ENCODE measurements around the gene TBC1D32.
"Not testable (repeated sequence)": the region's sequence is repeated elsewhere in the genome, so short reads cannot be mapped to it uniquely, and the experiment has no call there.

The TBC1D32 gene

DNA sequence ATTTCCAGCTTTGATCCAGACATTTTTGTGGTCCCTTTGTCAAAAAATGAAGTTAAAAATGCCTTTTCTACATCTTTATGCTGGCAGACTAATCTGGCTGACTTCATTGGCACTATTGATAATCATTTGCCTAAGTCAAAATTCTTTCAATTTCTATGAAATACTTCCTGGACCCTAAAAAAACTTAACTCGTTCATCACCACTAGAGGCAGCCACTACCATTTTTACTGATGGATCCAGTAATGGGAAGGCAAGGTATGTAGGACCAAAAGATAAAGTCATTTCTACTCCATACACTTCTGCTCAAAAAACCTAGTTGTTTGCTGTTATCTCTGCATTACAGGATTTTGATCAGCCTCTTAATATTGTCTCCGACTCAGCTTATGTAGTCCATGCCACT is 289.4 kb downstream of the TBC1D32 start:
- TF ChIP-seq, protein P1, sequence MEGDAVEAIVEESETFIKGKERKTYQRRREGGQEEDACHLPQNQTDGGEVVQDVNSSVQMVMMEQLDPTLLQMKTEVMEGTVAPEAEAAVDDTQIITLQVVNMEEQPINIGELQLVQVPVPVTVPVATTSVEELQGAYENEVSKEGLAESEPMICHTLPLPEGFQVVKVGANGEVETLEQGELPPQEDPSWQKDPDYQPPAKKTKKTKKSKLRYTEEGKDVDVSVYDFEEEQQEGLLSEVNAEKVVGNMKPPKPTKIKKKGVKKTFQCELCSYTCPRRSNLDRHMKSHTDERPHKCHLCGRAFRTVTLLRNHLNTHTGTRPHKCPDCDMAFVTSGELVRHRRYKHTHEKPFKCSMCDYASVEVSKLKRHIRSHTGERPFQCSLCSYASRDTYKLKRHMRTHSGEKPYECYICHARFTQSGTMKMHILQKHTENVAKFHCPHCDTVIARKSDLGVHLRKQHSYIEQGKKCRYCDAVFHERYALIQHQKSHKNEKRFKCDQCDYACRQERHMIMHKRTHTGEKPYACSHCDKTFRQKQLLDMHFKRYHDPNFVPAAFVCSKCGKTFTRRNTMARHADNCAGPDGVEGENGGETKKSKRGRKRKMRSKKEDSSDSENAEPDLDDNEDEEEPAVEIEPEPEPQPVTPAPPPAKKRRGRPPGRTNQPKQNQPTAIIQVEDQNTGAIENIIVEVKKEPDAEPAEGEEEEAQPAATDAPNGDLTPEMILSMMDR (IDR thresholded peaks at IDR 0.05; ENCODE audit: borderline replicate concordance, insufficient read depth, low read depth, low read length), result 0 out of 2 replicates have a peak, but pooled peaks have one; percentile 5
- H3K4me3 ChIP-seq (ENCODE audit: low read depth, low read length), result not testable (repeated sequence)

DNA sequence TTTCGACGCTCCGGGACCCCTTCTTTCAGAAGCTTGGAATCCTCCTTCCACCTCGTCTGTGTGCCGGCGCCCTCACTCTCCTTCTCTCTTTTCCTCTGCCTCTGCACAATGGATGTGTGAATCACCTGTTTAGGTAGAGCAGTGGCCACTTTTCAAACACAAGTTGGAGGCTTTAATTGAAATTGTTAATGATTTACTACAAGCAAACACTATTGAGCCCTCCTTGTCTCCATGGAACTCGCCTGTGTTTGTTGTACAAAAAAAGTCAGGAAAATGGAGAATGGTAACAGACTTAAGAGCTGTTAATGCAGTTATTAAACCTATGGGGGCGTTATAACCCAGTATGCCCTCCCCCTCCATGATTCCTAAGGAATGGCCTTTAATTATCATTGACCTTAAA is 290.6 kb downstream of the TBC1D32 start:
- not testable (repeated sequence) for H3K4me3 ChIP-seq (ENCODE audit: low read depth, low read length)

DNA sequence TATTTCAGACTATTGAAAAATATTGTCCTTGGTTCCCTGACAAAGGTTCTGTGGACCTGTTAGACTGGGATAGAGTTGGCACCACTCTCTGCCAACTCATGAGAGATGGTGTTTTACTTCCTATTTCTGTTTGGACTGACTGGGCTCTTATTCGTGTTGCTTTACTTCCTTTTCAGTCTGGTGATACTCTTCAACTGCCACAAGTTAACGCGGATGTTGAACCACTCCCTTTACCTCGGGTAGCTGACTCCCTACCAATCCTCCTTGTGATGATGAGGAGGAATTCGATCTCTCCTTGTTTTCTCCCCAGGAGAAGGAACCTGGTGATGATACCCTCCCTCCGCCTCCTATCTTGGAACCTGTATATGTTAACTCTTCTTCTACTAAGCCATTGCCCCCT is 291.1 kb downstream of the TBC1D32 start:
- not testable (repeated sequence) for H3K4me3 ChIP-seq (ENCODE audit: low read depth, low read length)

DNA sequence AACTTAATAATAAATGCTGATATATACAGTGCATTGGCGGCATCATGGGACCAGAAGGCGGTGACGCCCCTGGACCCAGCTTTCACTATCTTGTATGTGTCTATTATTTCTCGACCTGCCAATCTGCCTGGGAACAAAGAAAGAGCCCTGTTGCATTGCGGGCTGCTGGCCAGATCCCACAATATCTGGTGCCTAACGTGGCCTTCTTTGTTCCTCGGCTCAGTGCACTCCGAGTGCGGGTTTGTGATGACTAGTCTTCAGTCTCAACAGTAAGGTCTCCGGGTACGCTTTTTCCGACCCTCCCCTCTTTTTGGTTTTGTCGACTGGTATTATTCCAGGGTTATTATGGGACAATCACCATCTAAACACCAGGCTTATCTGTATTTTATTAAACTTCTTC is 291.5 kb downstream of the TBC1D32 start:
- TF ChIP-seq, protein P1 (IDR thresholded peaks at IDR 0.05; ENCODE audit: borderline replicate concordance, insufficient read depth, low read depth, low read length), result no peak
- no peak overlapping the region for H3K4me3 ChIP-seq (ENCODE audit: low read depth, low read length)

DNA sequence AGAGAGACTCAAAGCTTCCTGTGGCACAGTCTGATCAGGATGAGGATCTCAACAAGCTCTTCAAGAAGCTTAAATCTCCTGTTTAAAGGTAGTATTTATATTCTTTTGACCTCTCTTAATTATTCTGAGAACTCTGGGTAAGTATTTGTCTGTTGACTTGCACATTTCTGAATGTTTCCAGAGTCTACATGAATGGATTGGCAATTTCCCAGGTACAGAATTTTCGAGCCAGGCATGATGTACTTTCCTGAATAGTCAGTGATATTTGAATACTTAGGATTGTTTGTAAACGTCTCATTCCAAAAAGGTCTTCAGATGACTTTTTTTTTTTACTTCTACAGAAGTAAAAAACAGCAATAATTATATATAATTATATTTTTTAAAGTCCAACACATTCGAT is 293.4 kb downstream of the TBC1D32 start:
- no peak overlapping the region for H3K4me3 ChIP-seq (ENCODE audit: low read depth, low read length)
- TF ChIP-seq, protein P1 (IDR thresholded peaks at IDR 0.05; ENCODE audit: borderline replicate concordance, insufficient read depth, low read depth, low read length), result no peak

DNA sequence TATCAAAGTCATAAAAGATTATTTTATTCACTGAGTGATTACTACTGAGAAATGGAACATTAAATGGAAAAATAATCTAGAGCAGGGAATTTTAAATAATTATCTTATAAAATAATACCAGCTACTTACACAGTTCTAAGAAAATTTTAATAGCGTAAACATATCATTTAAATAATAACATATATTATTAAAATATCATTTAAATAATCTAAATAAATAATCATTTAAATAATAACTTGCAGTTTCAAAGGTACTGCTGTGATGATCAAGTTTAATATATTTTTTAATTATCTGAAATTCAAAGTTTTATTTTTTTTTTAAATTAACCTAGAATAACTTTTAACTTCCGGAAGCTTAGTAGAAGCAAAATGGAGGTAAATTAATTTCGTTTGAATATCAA is 301.2 kb downstream of the TBC1D32 start:
- TF ChIP-seq, protein P1 (IDR thresholded peaks at IDR 0.05; ENCODE audit: borderline replicate concordance, insufficient read depth, low read depth, low read length), result no peak
- H3K4me3 ChIP-seq (ENCODE audit: low read depth, low read length), result no peak overlapping the region

DNA sequence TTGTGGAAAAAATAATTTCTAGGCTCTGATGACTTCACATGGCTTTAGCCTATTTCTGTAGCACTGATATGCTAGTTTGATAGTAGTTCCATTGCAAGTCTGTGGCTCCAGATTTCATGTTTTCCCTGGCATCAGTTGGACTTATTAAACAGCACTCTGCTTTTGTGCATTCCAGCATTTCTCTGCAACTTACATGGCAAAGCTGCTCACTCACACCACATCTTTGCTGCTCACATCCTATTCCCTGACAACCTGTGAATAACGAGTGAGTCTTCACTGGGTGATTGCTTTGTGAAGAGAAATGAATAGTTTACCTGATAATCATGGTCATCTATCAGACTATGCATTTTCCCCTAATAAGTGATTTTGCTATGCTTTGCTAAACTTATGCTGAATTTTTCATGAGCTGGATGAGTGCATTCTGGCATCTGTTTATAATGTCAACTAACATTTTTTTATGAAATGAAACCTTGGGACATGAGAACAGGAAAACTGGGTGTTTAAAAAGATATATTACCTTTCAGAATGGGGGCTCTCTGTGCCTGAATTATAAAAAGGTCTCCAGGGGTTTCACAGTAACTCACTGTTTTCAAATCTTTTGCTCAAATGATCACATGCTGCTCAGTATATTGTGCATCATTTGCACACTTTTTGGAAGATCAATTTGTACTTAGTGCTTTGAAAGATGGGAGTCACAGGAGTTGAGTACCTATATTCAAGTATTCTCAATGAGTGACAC is 301.8 kb downstream of the TBC1D32 start:
- TF ChIP-seq, protein P1 (IDR thresholded peaks at IDR 0.05; ENCODE audit: borderline replicate concordance, insufficient read depth, low read depth, low read length), result no peak
- H3K4me3 ChIP-seq (ENCODE audit: low read depth, low read length), result no peak overlapping the region

All from GM12875 (cell line).